K562 (cell line): ENCODE data around the gene EIF3J. TPM values are rescaled to one million over a fixed set of nuclear protein-coding genes. Genes with fewer than 3 reads are reported as not detected.
A peak's percentile ranks its signal among the peaks of the same experiment; 100 is the strongest.

Experiments used
- ATAC-seq: fragments of 200-7000 bp; cut with Tn5 transposase; 3 replicates; pipeline ENCODE4 v1.9.1; 2020; ENCODE audit warnings: moderate library complexity
- BruUV-seq: library from RNA; stranded (reverse); fragments of 400-500 nt; replicated peaks from 2 replicates; lab custom pipeline; 2021; lab: Mats Ljungman, UMichigan
- CTCF ChIA-PET: fragments of 300-600 bp; formaldehyde crosslinking; extraction: SDS; loops from one replicate; lab custom pipeline; 2021; ENCODE audit warnings: low intra/inter-chr PET ratio; lab: Yijun Ruan, JAX
- POLR2A ChIA-PET: fragments of 300-600, 350-650 bp; sonication (Branson Sonifier 250); formaldehyde crosslinking; extraction: SDS; loops from one replicate; lab custom pipeline; 2021; ENCODE audit warnings: antibody characterized with exemption, inconsistent platforms; lab: Yijun Ruan, JAX
- DNase-seq, 4 experiments: peaks; one replicate each; pipeline versions ENCODE4 v3.0.0 to v3.0.0-alpha.2; 2011 to 2018; ENCODE audit warnings: low spot score in 3 of 4, mixed read lengths in 3 of 4; ENCODE audit errors: extremely low read depth in 1 of 4
- FAIRE-seq: peaks from 2 replicates; lab custom pipeline; 2011; peaks lifted over from hg19 to GRCh38; lab: Jason Lieb, UNC
- H2AFZ ChIP-seq: 2 replicates; pipeline ENCODE4 v1.6.0; 2011; ENCODE audit warnings: low read depth, low read length, control low read depth, inconsistent platforms
- H3K27ac ChIP-seq: fragments of 200-600 bp; 3 replicates; pipeline ENCODE4 v1.8.0; 2011; ENCODE audit warnings: low read depth, mild to moderate bottlenecking, control low read depth, inconsistent platforms, low read length, moderate library complexity, mixed read lengths; ENCODE audit errors: extremely low read depth
- H3K27me3 ChIP-seq, 2 experiments: fragments of 300-600 bp in 1 of 2; 2 replicates in 1 of 2; 3 replicates in 1 of 2; pipeline versions ENCODE4 v1.6.0 to v1.8.0; 2011; ENCODE audit warnings: inconsistent platforms in 2 of 2, low read length in 2 of 2, mild to moderate bottlenecking in 1 of 2, mixed read lengths in 1 of 2, moderate library complexity in 1 of 2; ENCODE audit not compliant: control insufficient read depth in 2 of 2, insufficient read depth in 2 of 2
- H3K36me3 ChIP-seq: fragments of 300-600 bp; 3 replicates; pipeline ENCODE4 v1.8.0; 2011; ENCODE audit warnings: mild to moderate bottlenecking, low read length, inconsistent platforms; ENCODE audit not compliant: control insufficient read depth, insufficient read depth
- H3K4me1 ChIP-seq, 2 experiments: fragments of 200-600 bp in 1 of 2; replicated peaks in 1 of 2; 2 replicates in 1 of 2; 3 replicates in 1 of 2; pipeline versions ENCODE4 v1.5.1 to v1.8.0; 2011; ENCODE audit warnings: inconsistent platforms in 2 of 2, low read length in 2 of 2, mild to moderate bottlenecking in 1 of 2, mixed read lengths in 1 of 2, moderate library complexity in 1 of 2; ENCODE audit not compliant: control insufficient read depth in 2 of 2, insufficient read depth in 2 of 2
- H3K4me2 ChIP-seq: 2 replicates; pipeline ENCODE4 v1.6.1; 2011; ENCODE audit warnings: low read length, control low read depth, inconsistent platforms, mixed read lengths; ENCODE audit not compliant: insufficient read depth
- H3K4me3 ChIP-seq: fragments of 200-600 bp; sonication (generic), shearing (Covaris generic); 2 replicates; pipeline ENCODE4 v1.5.1; 2016; ENCODE audit warnings: control low read depth, inconsistent platforms
- H3K79me2 ChIP-seq: fragments of 200-600 bp; 3 replicates; pipeline ENCODE4 v1.8.0; 2011; ENCODE audit warnings: low read length, inconsistent platforms; ENCODE audit not compliant: control insufficient read depth, insufficient read depth
- H3K9ac ChIP-seq, 2 experiments: 2 replicates each; pipeline versions ENCODE4 v1.6.0 to v1.6.1; 2011; ENCODE audit warnings: low read depth in 2 of 2, low read length in 2 of 2, control low read depth in 1 of 2, inconsistent platforms in 1 of 2, mild to moderate bottlenecking in 1 of 2, mixed read lengths in 1 of 2; ENCODE audit not compliant: insufficient read depth in 1 of 2
- H3K9me1 ChIP-seq: one replicate; pipeline ENCODE4 v1.6.0; 2011; ENCODE audit warnings: inconsistent platforms, mild to moderate bottlenecking, low read length, moderate library complexity; ENCODE audit not compliant: control insufficient read depth, insufficient read depth
- H3K9me3 ChIP-seq: replicated peaks from 2 replicates; pipeline ENCODE4 v1.5.1; 2011; ENCODE audit warnings: low read depth, low read length, inconsistent platforms; ENCODE audit not compliant: control insufficient read depth, insufficient read depth
- H4K20me1 ChIP-seq: replicated peaks from 2 replicates; pipeline ENCODE4 v1.6.1; 2011; ENCODE audit warnings: low read length, inconsistent platforms, mixed read lengths; ENCODE audit not compliant: control insufficient read depth, insufficient read depth
- GTF3C2 ChIP-seq: IDR thresholded peaks from 3 replicates; pipeline ENCODE4 v1.6.1; 2011; ENCODE audit warnings: borderline replicate concordance, mild to moderate bottlenecking, moderate library complexity; ENCODE audit not compliant: insufficient read length; ENCODE audit errors: extremely low read depth
- RBM15 ChIP-seq: fragments of 200-400 bp; formaldehyde crosslinking; IDR thresholded peaks from 2 replicates; pipeline ENCODE4 v1.6.1; 2018; ENCODE audit warnings: mild to moderate bottlenecking, low read length, moderate library complexity; ENCODE audit not compliant: insufficient read depth
- SIRT6 ChIP-seq: IDR thresholded peaks from one replicate; pipeline ENCODE4 v1.6.1; 2012; ENCODE audit warnings: low read depth, mild to moderate bottlenecking, control low read depth, inconsistent platforms, low read length, moderate library complexity
- SMARCE1 ChIP-seq: fragments of 450-650 bp; IDR thresholded peaks from 2 replicates; pipeline ENCODE4 v1.7.1; 2016; ENCODE audit warnings: mild to moderate bottlenecking
- STAG1 ChIP-seq: sonication (generic); formaldehyde crosslinking; IDR thresholded peaks from 2 replicates; pipeline ENCODE4 v1.5.0; 2020; ENCODE audit warnings: missing genetic modification reagents, borderline replicate concordance
- ZNF589 ChIP-seq: fragments of 200-800 bp; sonication (Bioruptor generic); IDR thresholded peaks from 2 replicates; pipeline ENCODE4 v1.6.1; 2016; ENCODE audit warnings: low read depth, missing genetic modification characterization, missing compliant biosample characterization
- WGBS: fragments of 100-300 bp; shearing (Covaris generic); methylation state at CpG from one replicate; pipeline ENCODE4 v1.1.6; 2016; ENCODE audit warnings: low coverage, mixed read lengths; ENCODE audit not compliant: insufficient coverage; ENCODE audit errors: missing lambda C conversion rate; 5-methylcytosine and 5-hydroxymethylcytosine counted together
- in situ Hi-C: fragments of 300-500 bp; cut with MboI; formaldehyde crosslinking; loops from 4 replicates; pipeline ENCODE4 v1.15.0; 2018; ENCODE audit warnings: inconsistent platforms, mixed read lengths
- intact Hi-C: fragments of 100-400 bp; cut with micrococcal nuclease; formaldehyde crosslinking; loops from 2 replicates; pipeline ENCODE4 v1.14.2; 2022
- polyA plus RNA-seq, 8 experiments: library from polyadenylated mRNA; depleted of rRNA in 4 of 8; stranded (reverse) in 5 of 8; unstranded in 3 of 8; fragments of >200 nt; fragmentation: Nextera tagmentation in 2 of 8; fragmentation: Illumina TruSeq in 1 of 8; extraction: Ambion mirVana in 2 of 8; extraction: Trizol in 1 of 8; gene quantifications; 2 replicates each; pipeline versions ENCODE4 v1.2.1 to v1.2.3, GENCODE V29; 2011 to 2014; ENCODE audit warnings: inconsistent platforms in 1 of 8, missing spikeins in 1 of 8
- total RNA-seq, 7 experiments: library from RNA; depleted of rRNA in 6 of 7; stranded (reverse); fragments of >200 nt in 6 of 7; fragmentation: Illumina TruSeq in 2 of 7; extraction: Trizol in 2 of 7; gene quantifications; 2 replicates each; pipeline versions ENCODE4 v1.2.1 to v1.2.3, GENCODE V29; 2011 to 2021; ENCODE audit warnings: low replicate concordance in 1 of 7

EIF3J gene
- total and polyA plus RNA-seq, 9 of the 15 experiments (the other 6 are each of a cell fraction or from before 2014, with no cell fraction given), result 44.2 to 217 (median 151) TPM

GRCh38 chr15:44595656-44596510 lies 58.9 kb downstream of the EIF3J start:
- Histone ChIP-seq H3K4me1 (peaks cover 0 to 13% of the 10 kb centered on the region in 2 experiments; a peak in 3 of 5 replicates), H2AFZ (no peak overlapping the region), H3K79me2 (no peaks in the 10 kb centered on the region), H3K9ac (no peak overlapping the region), H3K27me3 (no peaks in the 10 kb centered on the region), H3K9me1 (no peaks in the 10 kb centered on the region), H3K36me3 (peaks cover 78% of the 10 kb centered on the region; the same call in 2 of the 3 replicates), H3K9me3 (no peaks in the 10 kb centered on the region), H3K27ac (no peak overlapping the region; the same call in 2 of the 3 replicates), H3K4me3 (no peak overlapping the region)
- FAIRE-seq (peak; percentile 23), ATAC-seq (no peak), DNase-seq (no peak)
- in situ Hi-C loops, result loop anchor here (10.0 kb wide), 1 partner anchor 329 kb away; no protein-coding TSS in a partner anchor
- intact Hi-C loops, result no loop called here
- no TSS peak for BruUV-seq
- POLR2A ChIA-PET, result interaction anchor here (0.5 to 4.1 kb wide), 2 partner anchors 13 to 102 kb away, joined by 3 to 16 read pairs; no protein-coding TSS in a partner anchor
- TF ChIP-seq RBM15, result no peak
- no peak for TF ChIP-seq STAG1
- no peak for TF ChIP-seq SMARCE1
- TF ChIP-seq SIRT6, result no peak
- no peak for TF ChIP-seq GTF3C2
- no peak for TF ChIP-seq ZNF589
- TF ChIP-seq, all 486 proteins: peak for 0
- Histone ChIP-seq H3K4me2 (no peak overlapping the region), H4K20me1 (peaks cover 3% of the 10 kb centered on the region; the same call in 1 of the 2 replicates)
- 97% methylated on average over 3 of the region's 3 CpGs for WGBS
- CTCF ChIA-PET, result no interaction called here
